HG03469 (cell line): ENCODE results near the gene CLDN10.
"Not testable (repeated sequence)": the region's sequence is repeated elsewhere in the genome, so short reads cannot be mapped to it uniquely, and the experiment has no call there.

Experiments used
- ATAC-seq: cut with Tn5 transposase; IDR thresholded peaks from one replicate; pipeline ENCODE4 v1.9.1; 2021; ENCODE audit warnings: mild to moderate bottlenecking, moderate library complexity, moderate number of reproducible peaks; ENCODE audit not compliant: unreplicated experiment

Gene CLDN10

DNA sequence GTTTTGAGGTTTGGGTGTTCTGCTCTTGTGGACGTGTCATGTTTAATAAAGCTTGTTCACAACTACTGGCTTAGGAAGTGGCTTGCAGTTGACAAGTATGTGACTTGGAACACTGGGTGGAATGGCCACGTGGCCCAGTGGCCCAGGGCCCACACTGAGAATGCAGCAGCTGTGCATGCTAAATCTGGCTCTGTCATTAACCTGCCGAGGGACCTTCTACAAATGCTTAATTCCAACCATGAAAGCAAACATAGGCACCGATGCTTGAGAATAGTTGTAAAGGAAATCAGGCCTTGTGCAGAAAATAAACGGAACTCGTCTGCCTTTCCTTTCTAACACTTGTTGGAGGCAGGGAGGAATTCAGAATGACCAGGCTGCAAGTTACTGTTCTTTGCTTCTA lies 11.6 kb upstream of the CLDN10 start:
- ATAC-seq, result no peak

DNA sequence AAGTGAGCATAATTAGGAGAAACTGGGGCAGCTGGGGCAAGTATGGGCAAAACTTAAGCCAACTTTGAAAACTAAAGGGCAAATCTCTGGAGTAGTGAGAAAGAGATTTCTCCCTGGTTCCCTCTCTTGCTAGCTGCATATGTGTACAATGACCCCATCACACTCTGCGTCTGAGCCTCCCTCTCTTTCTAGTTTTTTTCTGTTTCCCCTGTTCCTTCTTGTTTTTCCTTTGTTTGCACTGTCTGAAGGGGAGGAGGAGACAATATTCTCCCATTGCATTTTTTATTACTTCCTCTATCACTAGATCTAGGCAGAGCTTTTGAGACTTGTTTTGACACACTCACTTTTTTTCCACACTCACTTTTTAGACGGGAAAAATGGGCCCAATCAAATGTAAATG lies 11.2 kb upstream of the CLDN10 start:
- no peak for ATAC-seq

- no peak for ATAC-seq
These were observed 10.5 kb upstream of the CLDN10 start for GRCh38 chr13:95541911-95542474.

DNA sequence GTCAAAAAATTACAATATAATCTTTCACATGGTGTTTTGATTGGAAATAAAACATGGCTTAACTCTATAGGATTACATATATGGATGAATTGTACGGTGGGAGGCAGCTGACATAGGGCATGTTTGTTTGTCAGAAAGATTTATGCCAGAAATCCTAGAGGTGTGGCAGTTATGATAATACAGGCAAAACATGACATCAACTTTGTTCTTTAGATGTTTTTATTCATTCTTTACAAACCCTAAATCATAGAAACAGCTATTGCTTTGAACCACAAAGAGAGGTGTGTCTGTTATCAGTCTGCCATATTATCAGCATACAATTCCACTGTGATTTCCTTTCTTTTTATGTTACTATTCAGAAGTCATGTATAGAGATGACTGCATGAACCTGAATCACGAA lies 8.2 kb upstream of the CLDN10 start:
- ATAC-seq, result no peak

DNA sequence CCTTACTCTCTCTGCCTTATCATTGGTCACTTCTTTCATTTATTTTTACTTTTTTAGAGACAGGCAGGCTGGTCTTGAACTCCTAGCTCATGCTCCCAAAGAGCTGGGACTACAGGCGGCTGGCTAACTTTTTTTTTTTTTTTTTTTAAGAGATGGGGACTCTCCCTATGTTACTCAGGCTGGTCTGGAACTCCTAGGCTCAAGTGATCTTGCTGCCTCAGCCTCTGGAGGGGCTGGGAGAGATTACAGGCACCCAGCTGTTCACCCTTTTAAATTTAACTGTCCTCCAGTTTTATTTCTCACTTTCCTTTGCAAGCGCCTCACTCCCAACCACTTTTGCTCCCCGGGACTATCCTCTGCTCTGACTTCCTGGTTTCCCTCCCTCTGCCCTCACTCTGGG lies 5.6 kb upstream of the CLDN10 start:
- no peak for ATAC-seq

DNA sequence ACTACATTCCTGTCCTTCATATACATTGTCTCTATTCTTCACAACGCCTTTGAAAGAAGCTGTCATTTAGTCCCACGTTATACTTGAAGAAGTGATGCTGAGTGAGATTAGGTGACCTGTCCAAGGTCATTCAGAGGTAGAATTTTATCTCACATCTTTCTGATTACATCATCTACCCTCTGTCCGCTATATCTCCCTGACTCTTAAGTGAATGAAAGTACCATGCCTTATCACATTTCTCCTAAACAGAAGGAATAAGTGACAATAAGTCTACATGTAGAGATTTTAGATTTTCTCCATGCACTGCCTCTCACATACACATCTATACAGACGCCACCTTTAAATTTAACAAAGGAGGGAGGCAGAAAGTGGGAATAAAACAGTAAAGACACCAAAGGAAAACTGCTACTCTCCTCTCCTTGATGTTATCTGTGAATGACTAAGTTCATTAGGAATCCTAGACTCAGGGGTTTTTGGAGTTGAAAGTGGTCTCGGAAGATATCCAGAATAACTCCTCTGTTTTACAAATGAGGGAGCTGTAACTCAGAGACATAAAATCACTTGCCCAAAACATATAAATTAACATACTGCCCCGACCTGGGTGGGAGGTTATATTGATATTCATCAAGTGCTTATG lies 4.9 kb upstream of the CLDN10 start:
- ATAC-seq, result no peak

GRCh38 chr13:95552208-95552538 lies 347 bp upstream of the CLDN10 start:
- ATAC-seq, result no peak

GRCh38 chr13:95553581-95554385 lies 1.3 kb downstream of the CLDN10 start:
- ATAC-seq, result no peak

GRCh38 chr13:95557013-95557412 lies 4.5 kb downstream of the CLDN10 start:
- no peak for ATAC-seq

DNA sequence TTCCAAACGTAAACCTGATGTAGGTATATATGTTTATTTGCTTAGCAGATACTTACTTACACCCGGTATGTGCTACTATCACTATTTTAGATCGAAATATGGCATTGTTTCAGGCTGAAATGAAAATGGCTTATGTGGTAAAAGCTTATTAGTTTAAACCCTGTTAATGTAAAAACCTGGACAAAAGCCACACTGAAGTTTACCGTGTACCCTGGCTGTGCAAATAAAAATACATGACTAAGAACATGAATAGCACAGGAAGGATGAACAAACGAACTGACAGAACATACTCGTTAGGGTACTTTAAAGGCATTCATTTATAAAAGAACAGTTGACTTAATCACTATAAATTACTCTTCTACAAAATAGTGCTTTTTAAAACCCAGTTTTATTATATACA lies 6.6 kb downstream of the CLDN10 start:
- ATAC-seq, result no peak

GRCh38 chr13:95560387-95560786 lies 7.9 kb downstream of the CLDN10 start:
- no peak for ATAC-seq

DNA sequence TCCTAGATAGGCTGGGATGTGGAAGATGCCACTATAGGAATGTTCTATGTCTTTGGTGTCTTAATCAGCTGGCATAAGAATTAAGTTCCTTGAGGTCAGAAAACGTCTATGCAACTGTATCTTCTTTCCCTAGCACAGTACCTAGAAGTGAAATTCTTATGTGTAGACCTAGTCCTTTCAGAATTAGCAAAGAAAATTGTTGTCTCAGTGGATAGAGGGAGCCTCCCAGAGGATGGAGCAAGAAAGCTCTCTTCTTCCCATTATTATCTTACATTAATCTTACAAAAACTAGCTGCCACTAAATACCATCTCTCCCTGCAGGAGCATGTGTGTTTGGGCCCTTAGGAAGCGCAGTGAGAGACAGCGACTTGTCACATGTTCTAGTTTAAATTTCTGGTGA lies 11.6 kb downstream of the CLDN10 start:
- ATAC-seq, result no peak

GRCh38 chr13:95564733-95565291 lies 12.3 kb downstream of the CLDN10 start:
- ATAC-seq, result no peak

GRCh38 chr13:95565758-95566157 lies 13.2 kb downstream of the CLDN10 start:
- not testable (repeated sequence) for ATAC-seq

DNA sequence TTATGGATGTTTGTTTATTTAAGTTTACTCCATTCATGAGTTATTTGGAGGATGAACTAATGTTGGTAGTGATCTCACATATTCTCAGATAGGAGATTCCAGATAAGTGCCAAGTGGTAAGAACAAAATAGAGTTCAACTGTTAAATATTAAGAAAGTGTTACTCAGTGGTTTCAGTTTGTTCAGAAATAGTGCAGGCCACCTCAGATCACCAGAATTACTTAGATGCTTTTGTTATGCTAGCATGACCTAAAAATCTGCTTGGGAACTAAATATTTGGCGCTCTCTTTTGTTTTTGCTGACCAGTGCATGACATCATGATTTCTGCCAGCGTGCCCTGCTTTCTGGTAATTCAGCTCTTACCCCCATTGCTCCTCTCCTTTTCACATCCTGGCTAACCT lies 15.6 kb downstream of the CLDN10 start:
- ATAC-seq, result no peak

- ATAC-seq, result no peak
These were observed 17.5 kb downstream of the CLDN10 start for GRCh38 chr13:95570016-95570415.

- ATAC-seq, result no peak
These were observed 19.4 kb downstream of the CLDN10 start for GRCh38 chr13:95571941-95572340.

DNA sequence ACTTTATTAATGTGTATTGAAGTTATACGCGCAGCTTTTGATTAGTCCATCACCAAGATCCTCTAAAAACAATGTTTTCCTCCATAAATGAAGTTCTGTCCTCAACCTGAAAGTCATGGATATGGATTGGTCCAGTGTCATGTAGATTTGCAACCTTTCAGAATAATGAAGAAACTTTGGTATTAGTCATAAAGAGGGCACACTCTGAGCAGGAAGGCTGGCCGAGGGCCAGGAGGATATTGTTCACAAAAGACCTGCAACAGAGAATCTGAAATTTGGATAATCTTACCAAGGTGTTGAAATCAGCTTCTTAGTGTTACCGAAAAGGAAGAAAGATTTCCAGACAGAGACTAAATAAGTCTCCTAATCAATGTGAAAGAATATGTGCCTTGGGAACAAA lies 20.7 kb downstream of the CLDN10 start:
- no peak for ATAC-seq

- ATAC-seq, result peak; percentile 96
These were observed 26.8 kb downstream of the CLDN10 start for GRCh38 chr13:95579303-95579702.

- no peak for ATAC-seq
These were observed 33.3 kb downstream of the CLDN10 start for GRCh38 chr13:95585867-95586266.

DNA sequence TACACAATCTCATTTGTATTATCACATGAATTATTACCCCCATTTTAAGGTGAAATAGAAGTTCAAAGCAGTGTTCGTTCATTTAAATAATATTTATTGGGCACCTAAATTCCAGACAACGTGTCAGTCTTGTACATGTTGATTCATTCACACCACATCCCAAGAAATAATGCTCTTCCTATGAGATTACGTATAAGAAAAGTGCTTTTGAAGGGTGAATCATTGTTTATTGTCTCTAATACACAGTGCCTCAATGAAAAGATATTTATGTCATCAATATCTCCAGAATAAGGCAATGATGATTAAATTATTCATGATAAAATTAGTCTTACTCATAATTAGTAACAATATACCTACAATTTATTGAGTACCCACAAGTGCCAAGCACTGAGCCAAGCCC lies 35.6 kb downstream of the CLDN10 start:
- no peak for ATAC-seq

DNA sequence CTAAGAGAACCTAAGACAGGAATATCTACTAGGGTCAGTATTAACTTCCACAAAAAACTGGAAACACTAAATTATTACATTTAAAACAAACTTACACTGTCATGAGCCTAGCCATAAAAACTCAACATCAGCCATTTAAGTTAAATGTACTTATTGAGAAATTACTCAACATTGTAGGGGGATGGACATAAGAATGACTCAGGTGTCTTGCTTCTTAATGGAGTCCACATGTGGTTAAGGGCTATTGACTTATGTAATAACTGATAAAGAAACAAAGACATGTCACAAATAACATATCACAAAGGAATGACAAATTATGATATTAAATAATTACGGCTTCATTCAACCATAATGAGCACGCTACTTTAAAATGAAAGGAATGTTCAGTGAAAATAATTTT lies 36.2 kb downstream of the CLDN10 start:
- ATAC-seq, result no peak
